WTC11 (cell line): ENCODE measurements around the gene RAPGEF1. TPM values are rescaled to one million over a fixed set of nuclear protein-coding genes. Genes with fewer than 3 reads are reported as not detected.

Source experiments
- ATAC-seq: fragments of 200-7000 bp; cut with Tn5 transposase; 2 replicates; pipeline ENCODE4 v1.10.0; 2021; ENCODE audit warnings: mild to moderate bottlenecking, moderate library complexity
- CTCF ChIA-PET: fragments of 300-600 bp; sonication (Branson Sonifier 250); formaldehyde crosslinking; loops from one replicate; lab custom pipeline; 2021; ENCODE audit warnings: antibody characterized with exemption; lab: Charles Lee
- POLR2A ChIA-PET: fragments of 350-600 bp; sonication (Branson Sonifier 250); formaldehyde crosslinking; loops from one replicate; lab custom pipeline; 2021; ENCODE audit warnings: antibody characterized with exemption; lab: Charles Lee
- DNase-seq: peaks from one replicate; pipeline ENCODE4 v3.0.0; 2021; ENCODE audit warnings: low spot score
- H3K27ac Mint-ChIP-seq: 2 replicates; pipeline ENCODE4 v1.8.0; 2021; ENCODE audit warnings: mixed read lengths
- H3K27me3 Mint-ChIP-seq: 2 replicates; pipeline ENCODE4 v1.8.0; 2021; ENCODE audit warnings: low read depth, mild to moderate bottlenecking, moderate library complexity, mixed read lengths
- H3K36me3 Mint-ChIP-seq: 2 replicates; pipeline ENCODE4 v1.8.0; 2021; ENCODE audit warnings: mixed read lengths
- H3K4me1 Mint-ChIP-seq: 2 replicates; pipeline ENCODE4 v1.8.0; 2022; ENCODE audit warnings: mixed read lengths
- H3K4me3 Mint-ChIP-seq: 2 replicates; pipeline ENCODE4 v1.8.0; 2021; ENCODE audit warnings: mild to moderate bottlenecking, moderate library complexity, mixed read lengths
- H3K9me3 Mint-ChIP-seq: 2 replicates; pipeline ENCODE4 v1.8.0; 2021; ENCODE audit warnings: mixed read lengths
- EMX1 ChIP-seq: fragments of 250-450 bp; sonication (Bioruptor Pico); IDR thresholded peaks from 2 replicates; pipeline ENCODE4 v1.8.0; 2021; ENCODE audit warnings: mild to moderate bottlenecking
- FOXK1 ChIP-seq: sonication (generic); formaldehyde crosslinking; IDR thresholded peaks from 2 replicates; pipeline ENCODE4 v1.8.0; 2022; ENCODE audit warnings: mild to moderate bottlenecking, moderate library complexity, missing genetic modification reagents
- FOXP1 ChIP-seq: sonication (generic); formaldehyde crosslinking; IDR thresholded peaks from 2 replicates; pipeline ENCODE4 v1.8.0; 2022; ENCODE audit warnings: missing genetic modification reagents, mild to moderate bottlenecking, moderate library complexity, borderline replicate concordance
- SMAD4 ChIP-seq: sonication (generic); formaldehyde crosslinking; IDR thresholded peaks from 2 replicates; pipeline ENCODE4 v1.8.0; 2022; ENCODE audit warnings: mild to moderate bottlenecking, missing genetic modification reagents
- TEAD1 ChIP-seq: sonication (generic); formaldehyde crosslinking; IDR thresholded peaks from 2 replicates; pipeline ENCODE4 v1.8.0; 2022; ENCODE audit warnings: mild to moderate bottlenecking, missing genetic modification reagents
- ZBTB21 ChIP-seq: sonication (generic); formaldehyde crosslinking; IDR thresholded peaks from 2 replicates; pipeline ENCODE4 v1.8.1; 2023; ENCODE audit warnings: mild to moderate bottlenecking, missing genetic modification reagents, borderline replicate concordance
- ZMAT4 ChIP-seq: fragments of 250-450 bp; sonication (Bioruptor Pico); IDR thresholded peaks from 2 replicates; pipeline ENCODE4 v1.9.0; 2021; ENCODE audit warnings: mild to moderate bottlenecking
- ZNF138 ChIP-seq: sonication (generic); formaldehyde crosslinking; conservative IDR thresholded peaks from 2 replicates; pipeline ENCODE4 v1.8.1; 2022; ENCODE audit warnings: mild to moderate bottlenecking, moderate library complexity, missing genetic modification reagents
- ZNF512 ChIP-seq: sonication (generic); formaldehyde crosslinking; IDR thresholded peaks from 2 replicates; pipeline ENCODE4 v1.8.1; 2022; ENCODE audit warnings: missing genetic modification reagents, borderline replicate concordance
- total RNA-seq: library from RNA; stranded (reverse); gene quantifications from 3 replicates; pipeline ENCODE4 v1.2.3, GENCODE V29; 2021
- TF ChIP-seq, protein P1 (sequence below): sonication (generic); formaldehyde crosslinking; IDR thresholded peaks from 2 replicates; pipeline ENCODE4 v1.8.1; 2023; ENCODE audit warnings: mild to moderate bottlenecking, moderate library complexity, missing genetic modification reagents
- TF ChIP-seq, protein P2 (sequence below): fragments of 250-450 bp; sonication (Bioruptor Pico); IDR thresholded peaks from 2 replicates; pipeline ENCODE4 v1.9.0; 2021; ENCODE audit warnings: mild to moderate bottlenecking, borderline replicate concordance
- TF ChIP-seq, protein P3 (sequence below): fragments of 200-600 bp; IDR thresholded peaks from 2 replicates; pipeline ENCODE4 v1.8.0; 2022; ENCODE audit warnings: antibody characterized with exemption

The RAPGEF1 gene
- total RNA-seq, 1 experiment from 2014 or later: 66.2 TPM

- Mint-ChIP-seq H3K4me1 (peaks cover 22% of the 10 kb centered on the region), H3K4me3 (no peak overlapping the region), H3K36me3 (peaks cover 17% of the 10 kb centered on the region), H3K27ac (no peak overlapping the region), H3K9me3 (no peaks in the 10 kb centered on the region), H3K27me3 (no peaks in the 10 kb centered on the region)
- TF ChIP-seq, protein P1, sequence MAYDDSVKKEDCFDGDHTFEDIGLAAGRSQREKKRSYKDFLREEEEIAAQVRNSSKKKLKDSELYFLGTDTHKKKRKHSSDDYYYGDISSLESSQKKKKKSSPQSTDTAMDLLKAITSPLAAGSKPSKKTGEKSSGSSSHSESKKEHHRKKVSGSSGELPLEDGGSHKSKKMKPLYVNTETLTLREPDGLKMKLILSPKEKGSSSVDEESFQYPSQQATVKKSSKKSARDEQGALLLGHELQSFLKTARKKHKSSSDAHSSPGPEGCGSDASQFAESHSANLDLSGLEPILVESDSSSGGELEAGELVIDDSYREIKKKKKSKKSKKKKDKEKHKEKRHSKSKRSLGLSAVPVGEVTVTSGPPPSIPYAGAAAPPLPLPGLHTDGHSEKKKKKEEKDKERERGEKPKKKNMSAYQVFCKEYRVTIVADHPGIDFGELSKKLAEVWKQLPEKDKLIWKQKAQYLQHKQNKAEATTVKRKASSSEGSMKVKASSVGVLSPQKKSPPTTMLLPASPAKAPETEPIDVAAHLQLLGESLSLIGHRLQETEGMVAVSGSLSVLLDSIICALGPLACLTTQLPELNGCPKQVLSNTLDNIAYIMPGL (CRISPR knock-in tag): no peak
- TF ChIP-seq ZNF512 (CRISPR knock-in tag): no peak
- TF ChIP-seq SMAD4 (CRISPR knock-in tag): no peak
- TF ChIP-seq, protein P2, sequence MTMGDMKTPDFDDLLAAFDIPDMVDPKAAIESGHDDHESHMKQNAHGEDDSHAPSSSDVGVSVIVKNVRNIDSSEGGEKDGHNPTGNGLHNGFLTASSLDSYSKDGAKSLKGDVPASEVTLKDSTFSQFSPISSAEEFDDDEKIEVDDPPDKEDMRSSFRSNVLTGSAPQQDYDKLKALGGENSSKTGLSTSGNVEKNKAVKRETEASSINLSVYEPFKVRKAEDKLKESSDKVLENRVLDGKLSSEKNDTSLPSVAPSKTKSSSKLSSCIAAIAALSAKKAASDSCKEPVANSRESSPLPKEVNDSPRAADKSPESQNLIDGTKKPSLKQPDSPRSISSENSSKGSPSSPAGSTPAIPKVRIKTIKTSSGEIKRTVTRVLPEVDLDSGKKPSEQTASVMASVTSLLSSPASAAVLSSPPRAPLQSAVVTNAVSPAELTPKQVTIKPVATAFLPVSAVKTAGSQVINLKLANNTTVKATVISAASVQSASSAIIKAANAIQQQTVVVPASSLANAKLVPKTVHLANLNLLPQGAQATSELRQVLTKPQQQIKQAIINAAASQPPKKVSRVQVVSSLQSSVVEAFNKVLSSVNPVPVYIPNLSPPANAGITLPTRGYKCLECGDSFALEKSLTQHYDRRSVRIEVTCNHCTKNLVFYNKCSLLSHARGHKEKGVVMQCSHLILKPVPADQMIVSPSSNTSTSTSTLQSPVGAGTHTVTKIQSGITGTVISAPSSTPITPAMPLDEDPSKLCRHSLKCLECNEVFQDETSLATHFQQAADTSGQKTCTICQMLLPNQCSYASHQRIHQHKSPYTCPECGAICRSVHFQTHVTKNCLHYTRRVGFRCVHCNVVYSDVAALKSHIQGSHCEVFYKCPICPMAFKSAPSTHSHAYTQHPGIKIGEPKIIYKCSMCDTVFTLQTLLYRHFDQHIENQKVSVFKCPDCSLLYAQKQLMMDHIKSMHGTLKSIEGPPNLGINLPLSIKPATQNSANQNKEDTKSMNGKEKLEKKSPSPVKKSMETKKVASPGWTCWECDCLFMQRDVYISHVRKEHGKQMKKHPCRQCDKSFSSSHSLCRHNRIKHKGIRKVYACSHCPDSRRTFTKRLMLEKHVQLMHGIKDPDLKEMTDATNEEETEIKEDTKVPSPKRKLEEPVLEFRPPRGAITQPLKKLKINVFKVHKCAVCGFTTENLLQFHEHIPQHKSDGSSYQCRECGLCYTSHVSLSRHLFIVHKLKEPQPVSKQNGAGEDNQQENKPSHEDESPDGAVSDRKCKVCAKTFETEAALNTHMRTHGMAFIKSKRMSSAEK (CRISPR knock-in tag): no peak
- no peak for TF ChIP-seq EMX1 (CRISPR knock-in tag)
- TF ChIP-seq TEAD1: no peak
- no peak for TF ChIP-seq ZNF138 (CRISPR knock-in tag)
- TF ChIP-seq, protein P3, sequence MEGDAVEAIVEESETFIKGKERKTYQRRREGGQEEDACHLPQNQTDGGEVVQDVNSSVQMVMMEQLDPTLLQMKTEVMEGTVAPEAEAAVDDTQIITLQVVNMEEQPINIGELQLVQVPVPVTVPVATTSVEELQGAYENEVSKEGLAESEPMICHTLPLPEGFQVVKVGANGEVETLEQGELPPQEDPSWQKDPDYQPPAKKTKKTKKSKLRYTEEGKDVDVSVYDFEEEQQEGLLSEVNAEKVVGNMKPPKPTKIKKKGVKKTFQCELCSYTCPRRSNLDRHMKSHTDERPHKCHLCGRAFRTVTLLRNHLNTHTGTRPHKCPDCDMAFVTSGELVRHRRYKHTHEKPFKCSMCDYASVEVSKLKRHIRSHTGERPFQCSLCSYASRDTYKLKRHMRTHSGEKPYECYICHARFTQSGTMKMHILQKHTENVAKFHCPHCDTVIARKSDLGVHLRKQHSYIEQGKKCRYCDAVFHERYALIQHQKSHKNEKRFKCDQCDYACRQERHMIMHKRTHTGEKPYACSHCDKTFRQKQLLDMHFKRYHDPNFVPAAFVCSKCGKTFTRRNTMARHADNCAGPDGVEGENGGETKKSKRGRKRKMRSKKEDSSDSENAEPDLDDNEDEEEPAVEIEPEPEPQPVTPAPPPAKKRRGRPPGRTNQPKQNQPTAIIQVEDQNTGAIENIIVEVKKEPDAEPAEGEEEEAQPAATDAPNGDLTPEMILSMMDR: no peak
- no peak for TF ChIP-seq FOXK1 (CRISPR knock-in tag)
- no peak for TF ChIP-seq ZMAT4 (CRISPR knock-in tag)
- TF ChIP-seq FOXP1 (CRISPR knock-in tag): no peak
- no peak for DNase-seq
- ATAC-seq: no peak
- ChIA-PET CTCF (no interaction called here), POLR2A (no interaction called here)
Measured at GRCh38 chr9:131630205-131630831, 109.6 kb downstream of the RAPGEF1 start.

DNA sequence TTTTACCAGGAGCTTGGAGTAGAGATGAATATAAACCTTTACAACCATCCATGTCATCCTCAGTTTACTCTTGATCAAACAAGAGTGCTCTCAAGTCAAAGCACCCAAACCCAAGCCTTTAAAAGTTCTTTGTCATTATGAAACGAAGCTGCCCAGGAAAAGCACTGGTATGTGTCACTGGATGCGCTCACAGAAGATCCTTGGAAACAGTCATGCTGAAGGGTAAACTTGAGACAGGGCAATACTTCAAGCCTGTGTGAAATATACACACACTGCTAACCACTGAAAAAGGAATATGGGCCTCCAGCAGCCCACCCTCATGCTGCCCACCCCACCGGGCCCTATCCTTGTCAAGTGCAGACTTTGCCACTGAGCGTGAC is 110.1 kb downstream of the RAPGEF1 start:
- ATAC-seq (no peak), DNase-seq (no peak)
- ChIA-PET CTCF (interaction anchor here (1.4 kb wide), 1 partner anchor 21 kb away, joined by 3 read pairs; no protein-coding TSS in a partner anchor), POLR2A (no interaction called here)
- H3K4me3 Mint-ChIP-seq: no peak overlapping the region
- H3K27me3 Mint-ChIP-seq: no peaks in the 10 kb centered on the region
- peaks cover 22% of the 10 kb centered on the region for H3K36me3 Mint-ChIP-seq
- no peak overlapping the region for H3K27ac Mint-ChIP-seq
- peaks cover 19% of the 10 kb centered on the region for H3K4me1 Mint-ChIP-seq
- TF ChIP-seq ZNF512 (CRISPR knock-in tag) (no peak), ZBTB21 (no peak)
- no peaks in the 10 kb centered on the region for H3K9me3 Mint-ChIP-seq
